Lower leg skin (tissue), 3 donors: ENCODE measurements around the gene CPS1.

Experiments used
- CTCF ChIP-seq, 3 donors: fragments of 450-650 bp; IDR thresholded peaks; one replicate each; pipeline ENCODE4 v1.5.1; 2016; ENCODE audit warnings: antibody characterized with exemption in 3 of 3, mild to moderate bottlenecking in 3 of 3, moderate library complexity in 2 of 3
- POLR2A ChIP-seq, 2 donors: fragments of 450-650 bp; IDR thresholded peaks; one replicate each; pipeline ENCODE4 v1.6.1; 2016 to 2017; ENCODE audit warnings: antibody characterized with exemption in 2 of 2, mild to moderate bottlenecking in 1 of 2, moderate library complexity in 1 of 2

- no peak for TF ChIP-seq CTCF (IDR thresholded peaks at IDR 0.05)
- TF ChIP-seq POLR2A (IDR thresholded peaks at IDR 0.05), result no peak
Measured at GRCh38 chr2:210715560-210716082, 159.2 kb downstream of the CPS1 start.
